ENCODE measurements around the gene OSBPL10. TPM values are rescaled to one million over a fixed set of nuclear protein-coding genes. Genes with fewer than 3 reads are reported as not detected.
A peak's percentile ranks its signal among the peaks of the same experiment; 100 is the strongest.

OSBPL10 gene
- total and polyA plus RNA-seq, 8 donors, result 1.8 to 37.7 (median 5.9) TPM

DNA sequence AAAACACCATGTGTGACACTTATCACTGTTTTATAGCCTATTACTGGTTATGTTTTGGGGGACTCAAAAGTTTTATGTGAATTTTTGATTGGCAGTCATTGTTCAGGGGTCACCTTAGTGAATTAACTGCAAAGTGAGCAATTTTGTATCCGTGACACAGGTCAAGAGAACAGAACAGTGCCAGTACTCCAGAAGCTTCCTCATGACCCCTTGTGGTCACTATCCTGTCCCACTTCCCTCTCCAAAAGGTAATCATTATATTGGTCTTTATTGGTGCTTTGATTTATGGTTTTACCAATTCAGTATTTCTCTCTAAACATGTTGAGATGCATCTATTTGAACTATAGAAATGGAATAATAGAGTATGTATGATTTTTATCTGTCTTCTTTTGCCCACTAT lies 341.2 kb downstream of the OSBPL10 start:
- intact Hi-C loops (cut with DNase I; ENCODE audit: low total_unique reads), result no loop called here
- H3K4me3 ChIP-seq, result no peak overlapping the region
- TF ChIP-seq POLR2AphosphoS5 (IDR thresholded peaks at IDR 0.05) (no peak), EP300 (IDR thresholded peaks at IDR 0.05) (no peak), POLR2A (IDR thresholded peaks at IDR 0.05) (no peak)
- TF ChIP-seq, protein P1, sequence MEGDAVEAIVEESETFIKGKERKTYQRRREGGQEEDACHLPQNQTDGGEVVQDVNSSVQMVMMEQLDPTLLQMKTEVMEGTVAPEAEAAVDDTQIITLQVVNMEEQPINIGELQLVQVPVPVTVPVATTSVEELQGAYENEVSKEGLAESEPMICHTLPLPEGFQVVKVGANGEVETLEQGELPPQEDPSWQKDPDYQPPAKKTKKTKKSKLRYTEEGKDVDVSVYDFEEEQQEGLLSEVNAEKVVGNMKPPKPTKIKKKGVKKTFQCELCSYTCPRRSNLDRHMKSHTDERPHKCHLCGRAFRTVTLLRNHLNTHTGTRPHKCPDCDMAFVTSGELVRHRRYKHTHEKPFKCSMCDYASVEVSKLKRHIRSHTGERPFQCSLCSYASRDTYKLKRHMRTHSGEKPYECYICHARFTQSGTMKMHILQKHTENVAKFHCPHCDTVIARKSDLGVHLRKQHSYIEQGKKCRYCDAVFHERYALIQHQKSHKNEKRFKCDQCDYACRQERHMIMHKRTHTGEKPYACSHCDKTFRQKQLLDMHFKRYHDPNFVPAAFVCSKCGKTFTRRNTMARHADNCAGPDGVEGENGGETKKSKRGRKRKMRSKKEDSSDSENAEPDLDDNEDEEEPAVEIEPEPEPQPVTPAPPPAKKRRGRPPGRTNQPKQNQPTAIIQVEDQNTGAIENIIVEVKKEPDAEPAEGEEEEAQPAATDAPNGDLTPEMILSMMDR (IDR thresholded peaks at IDR 0.05), result no peak
- no peaks in the 10 kb centered on the region for H3K9me3 ChIP-seq
- DNase-seq, result no peak
- H3K4me1 ChIP-seq, result peaks cover 0 to 5% (median 2%) of the 10 kb centered on the region in 4 donors
- H3K27me3 ChIP-seq, result no peaks in the 10 kb centered on the region
- peaks cover 0 to 18% (median 3%) of the 10 kb centered on the region in 4 donors for H3K36me3 ChIP-seq
- no peak overlapping the region for H3K27ac ChIP-seq
- WGBS, 5 donors, result 91 to 96% (median 94%) methylated on average over 1 of the region's 1 CpG

- DNase-seq, result no peak
- peaks cover 0 to 5% (median 2%) of the 10 kb centered on the region in 4 donors for H3K4me1 ChIP-seq
- intact Hi-C loops (cut with DNase I; ENCODE audit: low total_unique reads), result no loop called here
- H3K36me3 ChIP-seq, result peaks cover 0 to 36% (median 18%) of the 10 kb centered on the region in 4 donors
- no peak overlapping the region for H3K4me3 ChIP-seq
- 33 to 54% (median 41%) methylated on average over 2 of the region's 2 CpGs for WGBS, 5 donors
- TF ChIP-seq EP300 (IDR thresholded peaks at IDR 0.05) (no peak), POLR2AphosphoS5 (IDR thresholded peaks at IDR 0.05) (no peak), POLR2A (IDR thresholded peaks at IDR 0.05) (no peak)
- TF ChIP-seq, protein P1 (IDR thresholded peaks at IDR 0.05), result no peak
- H3K9me3 ChIP-seq, result no peaks in the 10 kb centered on the region
- H3K27ac ChIP-seq, result peak overlapping the region in 1 of 5 donors; percentile 10
- no peaks in the 10 kb centered on the region for H3K27me3 ChIP-seq
Observed at GRCh38 chr3:31636694-31637442, 344.2 kb downstream of the OSBPL10 start.

DNA sequence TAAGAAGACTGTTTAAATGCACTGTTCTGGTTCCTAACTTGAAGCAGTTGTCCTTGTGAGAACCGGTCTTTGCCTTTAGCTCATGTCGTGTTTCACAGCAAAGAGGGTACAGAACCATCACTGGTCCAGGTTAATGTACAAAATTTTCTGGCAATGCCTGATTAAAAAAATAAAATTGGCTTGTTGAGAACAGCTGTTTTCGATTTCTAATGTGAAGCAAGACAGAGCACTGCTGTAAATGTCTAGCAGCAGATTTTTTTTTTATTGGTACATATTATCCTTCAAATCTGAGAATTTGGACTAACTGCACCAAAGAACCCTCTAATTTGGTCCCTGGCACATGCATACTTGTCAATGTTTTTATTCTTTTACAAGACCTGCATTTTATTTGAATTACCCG lies 345.0 kb downstream of the OSBPL10 start:
- no peaks in the 10 kb centered on the region for H3K27me3 ChIP-seq
- intact Hi-C loops (cut with DNase I; ENCODE audit: low total_unique reads), result no loop called here
- peak overlapping the region in 1 of 5 donors; percentile 10 for H3K27ac ChIP-seq

GRCh38 chr3:31635545-31635944 lies 345.5 kb downstream of the OSBPL10 start:
- no peaks in the 10 kb centered on the region for H3K9me3 ChIP-seq
- intact Hi-C loops (cut with DNase I; ENCODE audit: low total_unique reads), result no loop called here
- no peak overlapping the region for H3K4me3 ChIP-seq
- DNase-seq, result no peak
- peaks cover 0 to 49% (median 31%) of the 10 kb centered on the region in 4 donors for H3K36me3 ChIP-seq
- no peak overlapping the region for H3K27ac ChIP-seq
- TF ChIP-seq EP300 (IDR thresholded peaks at IDR 0.05), result no peak
- TF ChIP-seq POLR2A (IDR thresholded peaks at IDR 0.05), result no peak
- TF ChIP-seq, protein P1 (IDR thresholded peaks at IDR 0.05), result no peak
- no peak for TF ChIP-seq POLR2AphosphoS5 (IDR thresholded peaks at IDR 0.05)
- no peaks in the 10 kb centered on the region for H3K27me3 ChIP-seq
- H3K4me1 ChIP-seq, result peaks cover 0 to 5% (median 2%) of the 10 kb centered on the region in 4 donors
- 48 to 60% (median 57%) methylated on average over 1 of the region's 1 CpG for WGBS, 5 donors

More for the DNA sequence above, 345.0 kb downstream of the OSBPL10 start:
- Histone ChIP-seq H3K9me3 (no peaks in the 10 kb centered on the region), H3K36me3 (peaks cover 0 to 44% (median 26%) of the 10 kb centered on the region in 4 donors), H3K4me1 (peaks cover 0 to 5% (median 2%) of the 10 kb centered on the region in 4 donors), H3K4me3 (no peak overlapping the region)
- no peak for TF ChIP-seq POLR2A (IDR thresholded peaks at IDR 0.05)
- TF ChIP-seq, protein P1 (IDR thresholded peaks at IDR 0.05), result no peak
- TF ChIP-seq POLR2AphosphoS5 (IDR thresholded peaks at IDR 0.05), result no peak
- TF ChIP-seq EP300 (IDR thresholded peaks at IDR 0.05), result no peak
- 82 to 92% (median 88%) methylated on average over 4 of the region's 4 CpGs for WGBS, 5 donors
- DNase-seq, result no peak

Data from stomach (tissue), 9 donors.